Diencephalon (tissue), 1 donor: ENCODE results near the gene CEACAM3. TPM values are rescaled to one million over a fixed set of nuclear protein-coding genes. Genes with fewer than 3 reads are reported as not detected.

Experiments
- total RNA-seq: library from RNA; depleted of rRNA; stranded (reverse); fragments of >200 nt; gene quantifications from one replicate; pipeline ENCODE4 v1.2.3, GENCODE V29; 2014

The CEACAM3 gene
- not detected for total RNA-seq

GRCh38 chr19:41796362-41796761 is at the start of gene CEACAM3:
TSS of gene CEACAM3 (plus strand) at chr19:41796587. CDS start at chr19:41796678, 91 bp downstream.

GRCh38 chr19:41755328-41755913 is 41.0 kb upstream of the CEACAM3 start, which contains the start of gene CEACAM6:
TSS of gene CEACAM6 (plus strand) at chr19:41755530. CDS start at chr19:41755639, 109 bp downstream.

GRCh38 chr19:41844601-41845000 is 48.2 kb downstream of the CEACAM3 start, which contains the start of gene LYPD4:
TSS of gene LYPD4 (minus strand) at chr19:41844683. CDS start at chr19:41839285, 5,398 bp downstream.

GRCh38 chr19:41845001-41845050 is 48.4 kb downstream of the CEACAM3 start, which contains the start of gene DMRTC2:
TSS of gene DMRTC2 (plus strand) at chr19:41845042. CDS start at chr19:41847429, 2,387 bp downstream.

GRCh38 chr19:41859618-41860418 is 63.4 kb downstream of the CEACAM3 start, which contains the start of gene RPS19:
TSS of gene RPS19 (plus strand) at chr19:41860255. CDS start at chr19:41860775, 520 bp downstream.

Other genes starting within 250 kb of the CEACAM3 start
- gene CEACAM21, start 220.4 kb upstream of the CEACAM3 start, total RNA-seq, result 18.0 TPM
- not detected for gene CEACAM4, start 169.5 kb upstream of the CEACAM3 start, total RNA-seq
- not detected for gene CEACAM7, start 108.3 kb upstream of the CEACAM3 start, total RNA-seq
- gene CEACAM5, start 88.0 kb upstream of the CEACAM3 start, total RNA-seq, result not detected
- gene CEACAM6, start 41.1 kb upstream of the CEACAM3 start, total RNA-seq, result under 0.01 TPM
- gene LYPD4, start 48.1 kb downstream of the CEACAM3 start, total RNA-seq, result not detected
- gene DMRTC2, start 48.5 kb downstream of the CEACAM3 start, total RNA-seq, result not detected
- gene RPS19, start 63.7 kb downstream of the CEACAM3 start, total RNA-seq, result 227 TPM
- gene CD79A, start 80.7 kb downstream of the CEACAM3 start, total RNA-seq, result not detected
- 12.7 TPM for gene ARHGEF1, start 86.6 kb downstream of the CEACAM3 start, total RNA-seq
- 1.6 TPM for gene ERFL, start 131.9 kb downstream of the CEACAM3 start, total RNA-seq
- 116 TPM for gene RABAC1, start 162.7 kb downstream of the CEACAM3 start, total RNA-seq
- 423 TPM for gene ATP1A3, start 197.6 kb downstream of the CEACAM3 start, total RNA-seq